Heart right ventricle (tissue), 16 donors: ENCODE measurements around the gene FOXC1. TPM values are rescaled to one million over a fixed set of nuclear protein-coding genes. Genes with fewer than 3 reads are reported as not detected.

Experiments used
- ATAC-seq, 8 donors: fragments of 200-7000 bp; cut with Tn5 transposase; one replicate each; pipeline ENCODE4 v1.9.1; 2020; ENCODE audit warnings: mild to moderate bottlenecking in 8 of 8, moderate library complexity in 8 of 8, moderate number of reproducible peaks in 1 of 8
- DNase-seq, 2 donors: peaks; one replicate each; pipeline ENCODE4 v3.0.0-alpha.2; 2020
- H3K27ac ChIP-seq, 10 donors: fragments of 200-600 bp; sonication (generic) in 2 of 10; one replicate each; pipeline versions ENCODE4 v1.5.0 to v1.8.0; 2020 to 2022; ENCODE audit warnings: mild to moderate bottlenecking in 3 of 10
- H3K27me3 ChIP-seq, 7 donors: fragments of 200-600 bp; one replicate each; pipeline ENCODE4 v1.8.0; 2021 to 2022; ENCODE audit warnings: mild to moderate bottlenecking in 2 of 7
- H3K36me3 ChIP-seq, 9 donors: fragments of 200-600 bp; sonication (generic) in 1 of 9; one replicate each; pipeline versions ENCODE4 v1.5.0 to v1.8.0; 2020 to 2022; ENCODE audit warnings: mild to moderate bottlenecking in 2 of 9
- H3K4me1 ChIP-seq, 9 donors: fragments of 200-600 bp; sonication (generic) in 1 of 9; one replicate each; pipeline versions ENCODE4 v1.5.0 to v1.8.0; 2020 to 2022; ENCODE audit warnings: mild to moderate bottlenecking in 4 of 9
- H3K4me3 ChIP-seq, 10 donors: fragments of 200-600 bp; sonication (generic) in 2 of 10; one replicate each; pipeline versions ENCODE4 v1.5.0 to v1.8.0; 2020 to 2022; ENCODE audit warnings: mild to moderate bottlenecking in 7 of 10, moderate library complexity in 2 of 10
- H3K9me3 ChIP-seq, 11 donors: fragments of 200-600 bp in 10 of 11; sonication (generic) in 2 of 11; one replicate each; pipeline versions ENCODE4 v1.5.0 to v1.8.0; 2013 to 2022; ENCODE audit warnings: mild to moderate bottlenecking in 2 of 11, control low read depth in 1 of 11, moderate library complexity in 1 of 11
- CTCF ChIP-seq, 9 donors: fragments of 200-600 bp; sonication (generic) in 2 of 9; IDR thresholded peaks; one replicate each; pipeline versions ENCODE4 v1.5.0 to v1.8.0; 2021 to 2022; ENCODE audit warnings: antibody characterized with exemption in 9 of 9, mild to moderate bottlenecking in 5 of 9, moderate library complexity in 1 of 9
- WGBS, 2 donors: extraction: QIAGEN DNeasy Blood & Tissue Kit; methylation state at CpG; one replicate each; pipeline ENCODE4 v1.1.7; 2013; ENCODE audit warnings: inconsistent platforms in 1 of 2; 5-methylcytosine and 5-hydroxymethylcytosine counted together
- intact Hi-C, 10 donors: fragments of 100-400 bp; cut with DNase I; formaldehyde crosslinking; loops; one replicate each; pipeline versions ENCODE4 v1.11.1 to v1.14.2; 2022
- polyA plus RNA-seq, 2 donors: library from polyadenylated mRNA; stranded (reverse); fragments of 200-250 nt; gene quantifications; one replicate each; pipeline ENCODE4 v1.2.3, GENCODE V29; 2013
- total RNA-seq, 10 donors: library from RNA; stranded (reverse); fragmentation: NEBNext Ultra II Directional in 3 of 10; extraction: Animal tissue kit (Norgen Biotek cat#: 25700) in 3 of 10; gene quantifications; one replicate each; pipeline versions ENCODE4 v1.2.1 to v1.2.4, GENCODE V29; 2021 to 2023
- donor health status: Arrhythmogenic right ventricular cardiomyopathy.
- donor health status: ischemic (EF 13 %, LVEDD 7.1; RV severe dilation, severe dysfunction).
- donor health status: healthy with polysubstance abuse.
- donor health status: DM: no; HTN: yes; CAD: no.
- donor health status: DM: no; HTN: no; CAD: no.
- donor health status: ischemic (EF 25% LVEDD 6.9; RV normal size, moderate dysfunction).
- donor health status: ischemic (EF 25% LVEDD 5.7; RV mildly dilated, moderate dysfunction).
- donor health status: healthy.
- donor health status: DM: yes; HTN: yes; CAD: no.
- donor health status: Ischemic cardiomyopathy.
- donor health status: ischemic (EF 35%, LVEDD 5.7; RV mildly dilated, moderate dysfunction).
- donor health status: nonischemic (EF 11% LVEDD 7.7; RV severe dilation, severe dysfunction).
- donor health status: DM: yes; HTN: yes; CAD: no.
- donor health status: PGD.
- donor health status: ischemic (EF 29% LVEDD 5.4; RV normal size, mild dysfunction).
- donor health status: nonischemic (EF 23%, LVEDD 6.1; RV moderate dilation, normal function).

The FOXC1 gene
- total and polyA plus RNA-seq, 12 donors, result 2.8 to 7.4 (median 4.0) TPM

- WGBS, 2 donors, result 94% methylated on average over 11 of the region's 11 CpGs
Observed at GRCh38 chr6:1576711-1577110, 33.0 kb upstream of the FOXC1 start.

GRCh38 chr6:1577146-1577680, 32.5 kb upstream of the FOXC1 start:
- Histone ChIP-seq H3K36me3 (no peaks in the 10 kb centered on the region), H3K4me1 (peaks cover 0 to 14% (median 0%) of the 10 kb centered on the region in 9 donors), H3K27ac (no peak overlapping the region), H3K27me3 (no peaks in the 10 kb centered on the region), H3K4me3 (no peak overlapping the region), H3K9me3 (peaks cover 0 to 2% (median 0%) of the 10 kb centered on the region in 11 donors)
- TF ChIP-seq CTCF (IDR thresholded peaks at IDR 0.05), result no peak
- intact Hi-C loops, result no loop called here
- DNase-seq (no peak), ATAC-seq (no peak)
- 93 to 95% methylated on average over 11 of the region's 11 CpGs for WGBS, 2 donors

More at GRCh38 chr6:1576711-1577110, 33.0 kb upstream of the FOXC1 start:
- no peak for ATAC-seq
- Histone ChIP-seq H3K36me3 (no peaks in the 10 kb centered on the region), H3K27ac (no peak overlapping the region), H3K27me3 (no peaks in the 10 kb centered on the region), H3K4me1 (peaks cover 0 to 14% (median 0%) of the 10 kb centered on the region in 9 donors), H3K4me3 (no peak overlapping the region), H3K9me3 (peaks cover 0 to 7% (median 0%) of the 10 kb centered on the region in 11 donors)
- TF ChIP-seq CTCF (IDR thresholded peaks at IDR 0.05), result no peak
- no peak for DNase-seq
- intact Hi-C loops, result no loop called here

- H3K27ac ChIP-seq, result no peak overlapping the region
- no peaks in the 10 kb centered on the region for H3K9me3 ChIP-seq
- no peaks in the 10 kb centered on the region for H3K27me3 ChIP-seq
- H3K4me1 ChIP-seq, result peaks cover 0 to 14% (median 0%) of the 10 kb centered on the region in 9 donors
- no peak for ATAC-seq
- intact Hi-C loops, result no loop called here
- H3K4me3 ChIP-seq, result no peak overlapping the region
- TF ChIP-seq CTCF (IDR thresholded peaks at IDR 0.05), result no peak
- 91 to 92% methylated on average over 19 of the region's 19 CpGs for WGBS, 2 donors
- DNase-seq, result no peak
- no peaks in the 10 kb centered on the region for H3K36me3 ChIP-seq
Observed at GRCh38 chr6:1577896-1578745, 31.6 kb upstream of the FOXC1 start.

GRCh38 chr6:1579096-1579495, 30.6 kb upstream of the FOXC1 start:
- Histone ChIP-seq H3K4me1 (peaks cover 0 to 14% (median 0%) of the 10 kb centered on the region in 9 donors), H3K36me3 (no peaks in the 10 kb centered on the region), H3K9me3 (no peaks in the 10 kb centered on the region), H3K4me3 (no peak overlapping the region), H3K27me3 (no peaks in the 10 kb centered on the region), H3K27ac (no peak overlapping the region)
- 83 to 92% methylated on average over 5 of the region's 5 CpGs for WGBS, 2 donors
- ATAC-seq (no peak), DNase-seq (no peak)
- intact Hi-C loops, result no loop called here
- TF ChIP-seq CTCF (IDR thresholded peaks at IDR 0.05), result no peak
